DMS53 treated with DMSO at 0.1 percent for 48 hours (cell line): ENCODE measurements around the gene E2F6.
A peak's percentile ranks its signal among the peaks of the same experiment; 100 is the strongest.

ENCODE experiments used
- DNase-seq: peaks from one replicate; lab custom pipeline; 2025; ENCODE audit not compliant: unreplicated experiment; lab: John Stamatoyannopoulos, UW

The E2F6 gene

GRCh38 chr2:11465485-11466306 is at the start of gene E2F6:
Gene E2F6 (minus strand): TSS chr2:11466161. CDS start chr2:11465879, 282 bp downstream.
- DNase-seq = peak; percentile 78

GRCh38 chr2:11515490-11515981 is 49.6 kb upstream of the E2F6 start:
- DNase-seq = no peak

DNA sequence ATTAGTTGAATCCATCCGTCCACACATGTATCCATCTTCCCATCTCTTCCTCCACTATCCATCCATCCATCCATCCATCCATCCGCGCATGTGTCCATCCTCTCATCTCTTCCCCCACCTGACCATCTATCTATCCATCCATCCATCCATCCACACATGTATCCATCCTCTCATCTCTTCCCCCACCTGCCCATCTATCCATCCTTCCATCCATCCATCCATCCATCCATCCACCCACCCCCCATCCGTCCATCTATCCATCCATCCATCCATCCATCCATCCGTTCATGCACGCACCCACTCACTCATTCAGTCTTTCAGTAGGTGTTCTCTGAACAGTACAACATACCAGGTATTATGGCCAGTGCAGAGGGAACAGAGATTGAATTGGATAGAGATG is 48.9 kb upstream of the E2F6 start:
- no peak for DNase-seq

GRCh38 chr2:11514081-11514730 is 48.2 kb upstream of the E2F6 start:
- no peak for DNase-seq

- no peak for DNase-seq
Measured at GRCh38 chr2:11513319-11513718, 47.4 kb upstream of the E2F6 start.

GRCh38 chr2:11512431-11512830 is 46.5 kb upstream of the E2F6 start:
- DNase-seq = no peak

DNA sequence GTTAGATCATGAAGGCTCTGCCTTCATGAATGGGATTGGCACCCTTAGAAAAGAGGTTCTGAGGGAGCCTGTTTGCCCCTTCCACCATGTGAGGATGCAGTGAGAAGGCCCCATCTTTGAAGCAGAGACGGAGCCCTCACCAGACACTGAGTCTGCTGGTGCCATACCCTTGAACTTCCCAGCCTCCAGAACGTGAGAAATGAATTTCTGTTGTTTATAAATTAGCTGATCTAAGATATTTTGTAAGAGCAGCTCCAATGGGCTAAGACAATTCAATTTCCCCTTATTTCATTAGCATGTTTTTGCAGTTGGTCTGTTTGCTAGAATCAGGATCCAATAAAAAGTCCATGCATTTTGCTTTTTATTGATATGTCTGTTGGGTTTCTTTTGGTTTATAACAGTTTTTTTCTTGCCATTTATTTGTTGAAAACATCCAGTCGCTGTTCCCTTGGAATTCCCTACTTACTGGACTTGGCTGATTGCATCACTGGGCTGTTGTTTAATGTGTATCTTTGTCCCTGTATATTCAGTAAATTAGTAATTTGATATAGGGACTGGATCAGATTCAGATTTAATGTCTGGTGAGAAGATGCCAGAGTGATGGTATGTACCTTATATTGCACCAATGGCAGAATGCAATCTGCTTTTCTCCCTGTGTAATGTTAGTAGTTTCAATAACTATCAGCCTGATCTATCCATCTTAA is 43.8 kb upstream of the E2F6 start:
- no peak for DNase-seq

GRCh38 chr2:11508279-11508678 is 42.3 kb upstream of the E2F6 start:
- no peak for DNase-seq

- no peak for DNase-seq
Measured at GRCh38 chr2:11507517-11507916, 41.6 kb upstream of the E2F6 start.

- no peak for DNase-seq
Measured at GRCh38 chr2:11506611-11506969, 40.6 kb upstream of the E2F6 start.

- DNase-seq = peak; percentile 42
Measured at GRCh38 chr2:11505652-11506610, 40.0 kb upstream of the E2F6 start.

DNA sequence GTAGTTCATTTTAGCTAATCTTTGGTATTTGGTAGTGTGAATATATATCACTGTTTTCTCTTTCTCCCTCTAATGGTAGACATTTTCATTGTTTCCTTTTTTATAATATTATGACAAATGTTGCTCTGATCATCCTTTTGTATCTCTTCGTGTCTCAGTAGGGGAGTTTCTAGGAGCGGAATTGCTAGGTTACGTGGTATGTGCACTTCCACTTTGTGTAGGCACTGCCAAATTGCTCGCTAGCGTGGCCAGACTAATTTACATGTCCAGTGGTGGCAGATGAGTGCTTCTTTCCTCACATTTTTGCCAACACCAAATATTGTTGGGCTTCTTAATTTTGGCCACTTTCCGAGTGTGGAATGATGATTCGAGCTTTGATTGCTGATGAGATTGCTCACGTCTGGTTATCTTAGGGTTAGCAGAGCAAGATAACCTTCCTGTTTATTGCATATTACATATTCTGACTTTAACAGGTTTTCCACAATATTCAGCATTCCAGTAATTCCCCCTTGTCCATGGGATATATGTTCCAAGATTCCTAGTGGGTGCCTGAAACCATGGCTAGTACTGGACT is 37.5 kb upstream of the E2F6 start:
- DNase-seq = no peak

DNA sequence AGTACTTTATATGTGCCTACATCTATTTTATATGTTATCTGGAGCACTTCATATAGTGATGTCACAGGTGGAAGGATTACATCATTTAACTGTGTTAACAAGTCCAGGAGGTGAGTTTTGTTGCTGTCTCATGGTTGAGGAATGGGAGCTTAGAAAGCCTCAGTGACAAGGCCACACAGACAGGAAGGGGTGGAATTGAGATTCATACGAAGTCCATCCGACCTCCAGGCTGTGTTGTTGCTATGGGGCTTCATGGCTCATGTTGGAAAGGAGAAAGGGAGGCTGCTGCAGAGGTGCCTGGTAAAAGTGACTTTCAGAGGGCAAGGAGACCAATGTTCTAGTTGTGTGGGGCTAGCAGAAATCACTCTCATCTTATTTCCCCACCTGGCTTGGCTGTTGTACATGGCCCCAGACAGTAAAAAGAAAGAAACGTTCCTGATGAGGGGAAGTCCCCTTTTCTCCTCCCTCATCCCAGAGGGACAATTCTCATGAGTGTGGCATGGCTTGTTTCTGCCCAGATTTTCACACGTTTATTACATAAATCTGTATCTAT is 36.9 kb upstream of the E2F6 start:
- no peak for DNase-seq

DNA sequence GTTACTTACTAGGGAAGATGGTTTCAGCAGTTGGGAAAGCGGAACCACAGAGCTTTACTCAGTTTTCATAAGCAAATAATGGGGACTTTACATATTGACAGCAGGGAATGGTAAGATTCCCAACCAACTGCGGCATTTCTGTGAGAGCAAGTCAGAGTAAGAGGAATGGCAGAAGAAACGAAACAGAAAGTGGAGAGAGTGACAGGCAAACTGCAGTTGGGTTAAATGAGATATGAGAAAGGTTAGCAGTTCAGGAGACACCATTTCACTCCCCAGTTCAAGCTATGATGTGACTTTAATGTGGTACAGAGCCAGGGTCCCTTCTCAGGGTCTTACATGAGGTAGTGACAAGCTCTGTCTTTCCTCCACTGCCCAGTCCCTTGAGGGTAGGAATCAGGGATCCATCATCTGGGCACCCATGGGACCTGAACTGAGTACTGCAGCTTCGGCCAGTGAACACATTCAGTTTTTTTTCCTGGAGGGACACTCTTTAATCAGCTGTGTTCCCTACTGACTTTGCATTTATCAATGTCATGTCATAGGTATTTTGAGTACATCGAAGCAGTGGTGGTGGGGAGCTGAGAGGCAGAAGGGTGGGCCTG is 34.8 kb upstream of the E2F6 start:
- no peak for DNase-seq

DNA sequence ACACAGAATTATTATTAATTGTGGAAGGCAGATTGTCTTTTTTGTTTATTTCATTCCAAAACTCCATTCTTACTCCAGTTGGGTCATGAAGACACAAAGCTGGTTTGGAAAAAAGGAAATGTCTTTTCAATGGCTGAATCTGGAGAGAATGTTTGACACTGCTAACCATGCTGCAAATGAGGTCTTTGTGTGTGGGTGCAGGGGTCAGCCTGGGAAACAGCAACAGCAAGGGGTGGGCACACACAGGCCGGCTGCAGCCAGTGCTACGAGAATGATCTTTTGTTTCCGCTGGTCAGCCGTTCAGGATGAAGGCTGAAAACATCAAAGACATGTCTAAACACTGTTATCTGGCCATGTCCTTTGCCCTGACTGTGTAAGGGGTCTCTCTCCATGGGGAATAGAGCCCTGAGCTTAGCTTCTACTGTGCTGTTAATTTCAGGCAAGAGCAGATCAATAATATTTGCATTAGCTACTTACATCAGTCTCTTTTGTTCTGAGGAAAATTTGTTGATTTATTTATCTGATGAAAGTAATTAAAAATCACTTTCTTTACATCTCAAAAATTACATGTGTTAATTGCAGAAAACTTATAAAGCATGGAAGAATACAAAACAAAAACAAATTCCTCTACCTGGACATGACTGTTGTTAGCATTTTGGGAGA is 33.3 kb upstream of the E2F6 start:
- no peak for DNase-seq

- DNase-seq = no peak
Measured at GRCh38 chr2:11498543-11499034, 32.6 kb upstream of the E2F6 start.

- no peak for DNase-seq
Measured at GRCh38 chr2:11495844-11496681, 30.1 kb upstream of the E2F6 start.

DNA sequence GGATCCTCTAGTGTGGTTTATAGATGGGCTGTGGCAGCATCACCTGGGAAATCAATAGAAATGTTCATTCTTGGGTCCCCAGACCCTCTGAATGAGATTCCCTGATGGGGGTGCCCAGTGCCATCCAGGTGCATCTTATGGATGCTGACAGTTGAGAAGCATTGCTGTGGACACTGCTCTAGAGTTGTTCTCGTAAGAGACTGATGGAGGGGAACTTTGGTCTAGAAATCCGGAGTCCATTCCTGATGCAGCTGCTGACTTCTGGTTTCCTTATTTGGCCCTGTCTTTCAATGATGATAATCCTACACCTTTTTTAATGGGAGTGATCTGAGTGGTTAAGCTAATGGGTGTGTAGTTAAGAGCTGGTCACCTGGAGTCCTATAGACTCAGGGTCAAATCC is 28.3 kb upstream of the E2F6 start:
- no peak for DNase-seq
